IPS DF 19.7 (cell line): Measurements from ENCODE around the gene PLA2G6.
"Not testable (repeated sequence)": the region's sequence is repeated elsewhere in the genome, so short reads cannot be mapped to it uniquely, and the experiment has no call there.

Source experiments
- DNase-seq: peaks from one replicate; pipeline ENCODE4 v3.0.0-alpha.2; 2013; ENCODE audit warnings: low read depth, low spot score

Gene PLA2G6

DNA sequence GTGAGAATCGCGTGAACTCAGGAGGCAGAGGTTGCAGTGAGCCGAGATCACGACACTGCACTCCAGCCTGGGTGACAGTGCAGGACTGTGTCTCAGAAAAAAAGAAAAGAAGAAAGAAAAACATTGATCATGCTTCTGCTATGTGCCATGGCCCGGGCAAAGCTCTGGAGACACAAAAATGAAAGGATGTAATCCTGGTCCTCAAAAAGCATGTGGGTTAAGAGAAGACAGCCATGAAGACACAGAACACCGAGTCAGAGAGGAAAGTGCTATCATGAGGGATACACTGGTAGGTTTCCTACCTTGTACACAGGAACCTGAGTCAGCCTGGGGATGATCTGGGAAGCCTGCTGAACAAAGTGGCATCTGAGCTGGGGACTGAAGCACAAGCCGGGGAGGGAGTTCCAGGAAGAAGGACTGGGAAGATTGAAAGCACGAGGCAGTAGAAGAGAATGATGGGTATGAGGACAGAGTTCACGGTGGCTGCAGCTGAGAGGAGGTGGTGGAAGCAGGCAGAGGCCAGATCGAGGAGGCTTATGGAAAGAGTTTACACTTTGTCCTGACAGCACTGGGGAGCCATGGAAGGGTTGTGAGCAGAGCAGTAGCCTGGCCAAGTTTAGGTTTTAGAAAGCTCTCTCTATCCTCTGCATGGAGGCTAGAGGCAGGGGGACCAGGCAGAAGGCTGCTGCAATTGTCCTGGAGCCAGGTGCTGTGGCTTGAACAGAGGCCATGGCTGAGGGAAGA, 10.3 kb upstream of the PLA2G6 start:
- no peak for DNase-seq

DNA sequence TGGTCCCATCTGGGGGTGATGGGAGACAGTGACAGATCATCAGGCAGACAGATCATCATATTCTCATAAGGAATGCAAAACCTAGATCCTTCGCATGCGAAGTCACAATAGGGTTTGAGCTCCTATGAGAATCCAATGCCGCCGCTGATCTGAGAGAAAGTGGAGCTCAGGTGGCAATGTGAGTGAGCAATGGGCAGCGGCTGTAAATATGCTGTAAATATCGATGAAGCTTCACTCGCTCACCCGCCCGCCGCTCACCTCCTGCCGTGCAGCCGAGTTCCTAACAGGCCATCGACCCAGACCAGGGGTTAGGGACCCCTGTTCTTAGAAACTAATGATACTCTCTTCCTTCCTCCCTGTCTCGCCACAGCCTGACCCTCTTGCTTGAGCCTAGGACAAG, 9.4 kb upstream of the PLA2G6 start:
- no peak for DNase-seq

DNA sequence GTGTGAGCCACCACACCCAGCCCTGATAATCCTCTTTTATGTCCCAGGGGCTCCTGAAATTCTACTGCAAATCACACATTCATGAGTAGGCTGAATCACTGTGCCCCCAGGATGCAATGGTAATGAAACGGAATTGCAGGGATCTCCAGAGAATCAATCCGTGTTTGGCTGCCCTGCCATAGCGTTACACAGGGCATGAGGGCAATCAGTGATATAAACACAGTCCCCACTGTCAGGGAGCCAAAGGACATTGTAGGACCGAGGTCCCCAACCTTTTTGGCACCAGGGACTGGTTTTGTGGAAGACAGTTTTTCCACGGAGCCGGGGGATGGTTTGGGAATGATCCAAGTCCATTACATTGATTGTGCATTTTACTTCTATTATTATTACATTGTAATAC, 9.0 kb upstream of the PLA2G6 start:
- DNase-seq, result no peak

DNA sequence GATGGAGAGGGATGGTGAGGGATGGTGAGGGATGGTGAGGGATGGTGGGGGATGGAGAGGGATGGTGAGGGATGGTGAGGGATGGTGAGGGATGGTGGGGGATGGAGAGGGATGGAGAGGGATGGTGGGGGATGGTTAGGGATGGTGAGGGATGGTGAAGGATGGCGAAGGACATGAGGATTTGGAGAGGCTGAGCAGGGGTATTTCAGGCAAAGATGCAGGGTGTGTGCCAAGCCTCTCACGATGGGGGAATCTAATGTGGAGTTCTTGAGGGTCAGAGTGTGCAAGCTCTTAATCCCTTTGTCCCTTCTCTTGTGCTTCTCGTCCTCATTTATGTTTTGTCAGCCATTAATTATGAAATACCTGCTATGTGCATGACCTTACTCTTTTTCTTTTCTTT, 7.5 kb upstream of the PLA2G6 start:
- DNase-seq, result no peak

DNA sequence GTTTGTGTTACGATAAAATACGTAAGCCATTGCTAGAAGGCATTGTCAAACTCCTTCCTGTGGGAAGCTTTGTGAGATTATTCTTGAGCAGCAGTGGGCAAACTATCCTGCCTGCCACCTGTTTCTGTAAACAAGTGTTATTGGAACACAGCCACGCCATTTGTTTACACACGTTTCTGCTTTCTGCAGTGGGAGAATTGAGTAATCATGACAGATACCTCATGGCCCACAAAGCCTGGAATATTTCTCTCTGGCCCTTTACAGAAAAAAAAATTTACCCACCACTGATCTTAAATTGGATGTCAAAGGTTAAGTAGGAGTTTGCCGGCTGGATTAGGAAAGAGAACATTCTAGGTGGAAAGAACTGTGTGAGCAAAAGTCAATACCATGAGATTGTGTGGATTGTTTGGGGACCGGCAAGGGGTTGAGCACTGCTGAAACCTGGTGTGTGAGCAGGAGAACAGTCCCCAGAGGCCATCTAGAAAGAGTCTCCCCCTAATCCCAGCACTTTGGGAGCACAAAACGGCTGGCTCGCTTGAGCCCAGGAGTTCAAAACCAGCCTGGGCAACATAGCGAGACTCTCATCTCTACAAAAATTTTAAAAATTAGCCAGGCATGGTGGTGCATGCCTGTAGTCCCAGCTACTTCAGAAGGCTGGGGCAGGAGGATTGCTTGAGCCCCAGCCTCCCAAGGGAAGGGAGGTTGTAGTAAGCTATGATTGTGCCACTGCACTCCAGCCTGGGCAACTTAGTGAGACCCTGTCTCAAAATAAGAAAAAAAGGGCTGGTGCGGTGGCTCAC, 6.0 kb upstream of the PLA2G6 start:
- DNase-seq, result no peak

DNA sequence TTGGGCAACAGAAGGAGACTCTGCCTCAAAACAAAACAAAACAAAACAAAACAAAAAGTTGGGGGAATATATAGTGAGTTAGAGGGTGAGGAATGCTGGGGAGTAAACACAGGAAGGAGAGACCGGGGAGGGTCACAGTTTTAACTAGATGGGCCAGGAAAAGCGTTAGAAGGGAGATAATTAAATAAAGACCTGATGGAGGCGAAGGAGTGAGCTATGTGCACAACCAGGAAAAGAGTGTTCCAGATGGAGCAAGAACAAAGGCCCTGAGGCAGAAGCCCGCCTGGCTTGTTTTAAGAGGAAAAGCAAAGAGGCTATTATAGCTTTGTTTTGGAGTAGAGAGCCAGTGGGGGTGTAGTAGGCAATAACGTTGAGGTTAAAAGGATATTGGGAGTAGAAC, 4.8 kb upstream of the PLA2G6 start:
- DNase-seq, result no peak

DNA sequence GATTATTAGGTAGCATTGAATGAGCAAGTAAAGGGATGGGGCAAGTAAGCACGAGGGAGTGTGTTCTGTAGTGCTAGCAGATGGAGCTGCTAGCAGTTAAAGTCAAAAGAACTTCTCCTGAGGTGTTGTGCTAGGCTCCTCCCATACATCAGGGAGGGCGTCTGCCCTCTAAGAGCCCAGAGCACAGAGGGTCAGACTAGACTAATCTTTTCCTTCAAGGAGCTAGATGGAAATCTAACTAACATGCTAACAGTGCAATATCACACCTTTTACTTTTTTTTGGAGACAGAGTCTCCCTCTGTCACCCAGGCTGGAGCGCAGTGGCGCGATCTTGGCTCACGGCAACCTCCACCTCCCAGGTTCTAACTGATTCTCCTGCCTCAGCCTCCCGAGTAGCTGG, 3.2 kb upstream of the PLA2G6 start:
- no peak for DNase-seq

DNA sequence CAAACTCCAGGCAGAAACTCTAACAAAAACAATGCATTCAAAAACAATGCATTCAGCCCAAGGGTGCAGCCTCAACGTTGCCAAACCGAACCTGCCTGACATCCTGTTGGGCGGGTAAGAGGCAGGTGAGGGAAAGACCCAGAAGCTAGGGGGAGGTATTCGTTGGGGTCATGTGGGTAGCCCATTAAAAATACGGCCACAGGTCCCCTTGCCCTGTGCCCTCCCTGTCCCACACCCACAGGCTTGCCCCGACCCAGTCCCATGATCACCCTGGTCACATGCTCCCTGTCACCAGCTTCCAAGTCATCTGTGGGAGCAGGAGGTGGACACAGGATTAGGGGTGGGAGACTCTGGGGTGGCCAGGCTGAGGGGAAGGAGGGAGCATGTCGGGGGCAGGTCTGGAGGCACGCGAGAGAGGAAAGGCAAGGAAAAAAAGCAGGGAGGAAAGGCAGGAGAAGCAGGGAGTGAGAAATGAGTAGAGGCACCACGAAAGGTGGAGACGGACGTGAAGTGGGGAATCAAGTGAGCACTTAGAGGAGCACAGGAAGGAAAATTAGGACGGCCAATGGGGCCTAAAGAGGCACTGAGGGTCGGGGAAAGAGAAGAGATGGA, 683 bp downstream of the PLA2G6 start:
- no peak for DNase-seq

DNA sequence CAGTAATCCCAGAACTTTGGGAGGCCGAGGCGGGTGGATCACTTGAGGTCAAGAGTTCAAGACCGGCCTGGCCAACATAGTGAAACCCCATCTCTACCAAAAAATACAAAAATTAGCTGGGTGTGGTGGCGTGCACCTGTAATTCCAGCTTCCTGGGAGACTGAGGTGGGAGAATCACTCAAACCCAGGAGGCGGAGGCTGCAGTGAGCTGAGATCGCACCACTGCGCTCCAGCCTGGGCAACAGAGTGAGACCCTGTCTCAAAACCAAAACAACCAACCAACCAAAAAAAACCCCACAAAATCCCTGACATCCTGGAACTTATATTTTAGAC, 3.1 kb downstream of the PLA2G6 start:
- not testable (repeated sequence) for DNase-seq

DNA sequence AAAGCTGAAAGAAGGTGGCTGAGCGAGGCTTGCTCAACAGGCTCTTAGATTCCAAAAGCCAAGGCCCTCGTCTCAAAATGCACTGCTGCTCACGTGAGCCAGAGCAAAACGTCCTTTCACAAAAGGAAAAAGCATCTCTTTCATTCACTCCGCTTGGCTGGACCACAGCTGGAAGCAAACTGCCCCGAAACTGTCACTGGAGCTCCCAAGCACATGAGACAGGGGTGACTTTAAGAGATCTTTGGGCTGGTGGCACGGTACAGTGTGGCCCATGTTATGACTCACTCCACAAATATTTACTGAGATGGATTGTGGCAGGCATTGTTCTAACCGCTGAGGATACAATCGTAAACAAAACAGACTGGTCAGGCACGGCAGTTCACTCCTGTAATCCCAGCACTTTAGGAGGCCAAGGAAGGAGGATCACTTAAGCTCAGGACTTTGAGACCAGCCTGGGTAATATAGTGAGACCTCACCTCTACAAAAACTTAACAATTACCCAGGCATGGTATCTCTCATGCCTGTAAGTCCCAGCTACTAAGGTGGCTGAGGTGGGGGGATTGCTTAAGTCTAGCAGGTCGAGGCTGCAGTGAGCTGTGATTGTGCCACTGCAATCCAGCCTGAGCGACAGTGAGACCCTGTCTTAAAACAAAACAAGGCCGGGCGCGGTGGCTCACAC, 3.6 kb downstream of the PLA2G6 start:
- no peak for DNase-seq

DNA sequence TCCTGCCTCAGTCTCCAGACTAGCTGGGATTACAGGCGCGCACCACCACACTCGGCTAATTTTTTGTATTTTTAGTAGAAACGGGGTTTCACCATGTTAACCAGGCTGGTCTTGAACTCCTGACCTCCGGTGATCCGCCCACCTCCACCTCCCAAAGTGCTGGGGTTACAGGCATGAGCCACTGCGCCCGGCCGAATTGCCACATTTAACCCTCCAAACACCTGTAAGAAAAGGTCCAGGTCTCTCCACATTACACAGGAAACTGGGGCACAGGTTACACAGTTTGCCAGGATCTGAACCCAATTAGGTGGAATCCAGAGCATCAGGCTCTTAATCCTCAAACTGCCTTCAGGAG, 4.1 kb downstream of the PLA2G6 start:
- DNase-seq, result not testable (repeated sequence)

DNA sequence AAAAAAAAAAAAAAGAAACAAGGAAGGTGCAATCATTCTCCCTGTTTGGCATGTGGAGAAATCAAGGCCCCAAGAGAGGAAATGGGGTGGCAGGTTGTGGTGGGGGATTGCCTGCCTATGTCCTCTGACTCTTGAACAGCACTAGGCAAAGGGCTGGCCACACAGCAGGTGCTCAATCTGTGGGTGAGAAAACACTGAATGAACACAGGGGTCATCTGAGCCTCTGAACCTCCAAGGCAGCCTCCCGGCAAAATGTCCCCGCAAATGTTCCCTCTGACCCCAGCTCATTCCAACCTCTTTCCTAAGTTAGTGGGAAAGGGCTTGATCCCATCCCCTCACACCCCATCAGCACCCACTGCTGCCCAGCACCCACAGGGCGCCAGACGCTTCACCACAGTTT, 4.6 kb downstream of the PLA2G6 start:
- DNase-seq, result no peak

DNA sequence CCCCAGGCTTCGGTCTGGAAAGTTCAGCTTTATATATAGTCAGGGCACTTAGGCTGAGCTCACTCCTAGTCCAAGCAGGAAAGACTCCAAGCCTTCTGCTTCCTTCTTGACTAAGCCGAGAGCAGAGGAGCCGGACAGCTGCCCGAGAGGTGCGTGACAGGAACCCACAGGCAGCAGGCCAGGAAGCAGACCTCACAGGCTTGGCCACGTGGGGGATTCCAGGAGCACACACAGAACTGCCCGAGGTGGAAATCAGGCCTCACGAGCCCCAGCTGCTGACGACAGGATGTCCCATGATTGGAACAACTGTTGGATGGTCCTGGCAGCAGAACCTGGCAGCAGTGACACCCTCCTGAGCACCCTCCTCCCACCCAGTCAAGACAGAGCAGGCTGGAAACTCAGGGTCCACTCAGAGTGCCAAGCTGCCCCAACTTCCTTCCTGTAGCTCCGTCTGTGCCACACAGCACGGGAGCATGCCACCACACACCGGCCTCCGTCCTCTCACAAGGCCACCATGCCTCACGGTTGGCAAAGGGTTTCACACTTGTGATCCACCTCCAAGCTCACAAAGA, 5.4 kb downstream of the PLA2G6 start:
- no peak for DNase-seq

DNA sequence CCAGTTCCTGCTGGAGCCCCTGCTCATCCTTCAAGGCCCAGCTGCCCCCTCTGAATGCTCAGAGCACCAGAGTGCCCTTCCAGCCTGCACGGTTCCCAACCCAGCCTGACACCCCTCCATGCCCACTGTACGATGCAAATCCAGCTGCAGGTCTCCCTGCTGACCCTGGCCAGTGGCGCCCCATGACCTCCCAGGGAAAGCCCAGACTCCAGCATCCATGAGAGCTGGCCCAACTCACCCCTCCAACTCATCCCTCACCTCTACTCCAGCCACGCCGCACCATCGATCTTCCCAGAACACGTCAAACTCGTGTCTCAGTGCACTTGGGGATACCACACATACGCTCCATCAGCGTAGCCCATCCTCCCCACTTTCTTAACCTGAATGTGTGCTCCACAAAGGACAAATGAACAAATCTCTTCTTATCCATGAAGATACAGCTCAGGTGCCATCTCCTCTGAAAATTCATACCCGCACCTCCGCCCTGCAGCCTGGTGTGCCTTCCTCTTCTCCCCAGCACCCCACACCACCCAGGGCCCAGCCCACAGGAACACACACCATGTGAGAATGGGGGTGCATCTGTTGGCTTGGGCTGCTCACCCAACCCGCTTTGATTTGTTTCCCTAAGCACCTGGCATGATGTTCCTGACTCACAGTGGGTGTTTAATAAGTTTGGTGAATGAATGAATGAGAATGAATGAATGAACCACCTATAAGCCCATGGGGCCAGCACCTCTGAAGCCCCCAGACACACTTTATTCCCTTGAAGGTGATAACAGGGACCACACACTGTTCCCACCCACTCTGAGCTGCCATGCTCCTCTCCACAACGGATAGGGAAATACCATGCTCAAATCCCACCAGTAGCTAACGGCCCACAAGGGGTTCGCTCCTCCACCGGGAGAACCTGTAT, 6.2 kb downstream of the PLA2G6 start:
- DNase-seq, result no peak

DNA sequence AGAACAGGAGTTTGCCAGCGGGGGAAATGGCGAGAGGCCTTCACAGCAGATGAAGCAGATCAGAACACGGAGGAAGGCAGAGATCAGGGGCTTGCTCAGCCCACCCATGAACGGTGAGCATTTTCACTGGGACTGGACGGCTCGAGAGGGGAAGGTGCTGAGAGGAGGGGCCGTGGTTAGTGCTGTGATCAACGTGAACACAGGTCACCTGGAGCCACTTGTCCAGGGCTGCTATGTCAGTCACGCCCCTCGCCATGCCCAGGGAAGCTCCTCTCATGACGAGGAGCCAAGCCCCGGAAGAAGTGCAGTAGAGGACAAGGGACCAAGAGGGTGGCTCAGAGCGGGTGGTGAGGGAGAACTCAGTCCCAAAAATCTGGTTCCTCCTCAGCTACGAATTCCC, 7.0 kb downstream of the PLA2G6 start:
- no peak for DNase-seq

DNA sequence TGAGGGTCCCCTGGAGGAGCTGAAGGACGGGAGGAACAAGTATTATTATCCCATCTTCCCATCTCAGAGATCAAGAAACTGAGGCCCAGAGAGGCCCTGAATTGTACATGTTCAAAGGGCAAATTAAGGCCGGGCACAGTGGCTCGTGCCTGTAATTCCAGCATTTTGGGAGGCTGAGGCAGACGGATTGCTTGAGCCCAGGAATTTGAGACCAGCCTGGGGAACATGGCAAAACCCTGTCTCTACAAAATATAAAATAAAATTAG, 8.1 kb downstream of the PLA2G6 start:
- DNase-seq, result no peak

DNA sequence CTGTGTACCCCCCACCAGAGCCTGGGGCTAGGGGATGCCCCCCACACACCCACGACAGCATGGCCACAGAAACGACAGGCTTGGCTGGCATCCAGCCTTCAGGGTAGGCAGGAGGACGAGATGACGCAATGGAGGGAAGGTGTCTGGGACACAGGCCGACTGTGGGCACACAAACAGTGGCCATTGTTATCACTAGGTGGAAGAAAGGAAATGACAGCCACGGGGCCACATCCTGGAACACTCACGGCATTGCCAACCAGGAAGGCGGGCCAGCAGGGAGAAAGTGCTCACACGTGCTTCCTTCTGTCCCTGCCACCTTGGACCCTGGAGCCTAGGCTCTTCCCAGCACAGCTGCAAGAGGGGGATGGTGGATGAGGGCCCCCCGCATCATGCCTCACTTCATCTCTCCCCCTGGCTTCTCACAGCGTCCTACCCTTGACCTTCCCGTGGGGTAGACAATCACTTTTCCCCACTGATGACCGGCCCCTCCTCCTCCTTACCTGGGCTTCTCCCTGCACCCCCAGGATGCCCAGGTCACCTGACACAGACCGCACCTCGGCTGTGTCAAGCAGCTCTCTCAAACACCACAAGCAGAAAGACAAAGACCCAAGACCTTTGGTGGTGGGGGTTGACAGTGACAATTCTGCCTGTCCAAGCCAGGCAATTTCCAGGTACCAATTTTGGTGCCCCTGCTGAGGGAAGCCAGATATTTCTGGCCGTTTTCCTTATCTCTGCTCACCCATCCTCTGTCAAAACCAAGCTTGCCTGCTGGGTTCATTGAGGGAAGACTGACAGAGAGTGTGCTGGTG, 8.6 kb downstream of the PLA2G6 start:
- no peak for DNase-seq

DNA sequence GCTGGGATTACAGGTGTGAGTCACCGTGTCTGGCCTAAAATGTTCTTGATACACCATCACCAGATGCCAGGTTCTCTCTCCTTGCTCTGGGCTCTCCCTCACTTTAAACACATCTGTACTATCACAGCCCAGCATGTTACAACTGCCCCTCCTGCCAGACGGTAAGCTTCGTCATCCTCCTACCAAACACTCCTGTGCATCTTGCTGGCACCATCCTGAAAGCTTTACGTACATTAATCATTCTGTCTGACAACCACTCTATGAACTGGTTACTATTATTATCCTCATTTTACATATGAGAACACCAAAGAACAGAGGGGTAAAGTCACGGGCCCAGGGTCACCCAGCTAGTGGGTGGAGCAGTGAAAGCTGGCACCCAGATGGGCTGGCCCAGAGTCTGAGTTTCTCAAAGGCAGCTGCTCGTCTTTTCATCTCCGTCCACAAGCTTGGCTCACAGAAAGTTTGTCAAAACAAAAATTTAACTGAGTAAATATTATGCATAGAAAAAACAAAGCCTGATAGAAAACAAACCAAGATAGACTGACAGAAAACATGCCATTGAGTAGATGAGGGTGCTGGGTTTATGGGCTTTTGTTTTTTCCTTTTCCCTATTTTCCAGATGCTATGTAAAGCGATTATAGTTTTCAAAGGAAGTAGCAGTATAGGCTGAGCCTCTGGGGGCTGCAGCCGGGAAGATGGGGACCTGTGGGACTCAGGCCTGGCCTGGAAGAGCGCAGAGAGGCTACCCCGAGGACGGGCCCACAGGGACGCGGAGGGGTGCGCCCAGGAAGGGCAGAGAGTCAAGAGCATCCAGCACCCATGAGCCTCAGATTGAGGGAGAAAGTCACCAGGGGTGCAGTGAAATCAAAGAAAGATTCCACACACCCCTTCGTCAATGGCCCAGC, 9.5 kb downstream of the PLA2G6 start:
- DNase-seq, result no peak

DNA sequence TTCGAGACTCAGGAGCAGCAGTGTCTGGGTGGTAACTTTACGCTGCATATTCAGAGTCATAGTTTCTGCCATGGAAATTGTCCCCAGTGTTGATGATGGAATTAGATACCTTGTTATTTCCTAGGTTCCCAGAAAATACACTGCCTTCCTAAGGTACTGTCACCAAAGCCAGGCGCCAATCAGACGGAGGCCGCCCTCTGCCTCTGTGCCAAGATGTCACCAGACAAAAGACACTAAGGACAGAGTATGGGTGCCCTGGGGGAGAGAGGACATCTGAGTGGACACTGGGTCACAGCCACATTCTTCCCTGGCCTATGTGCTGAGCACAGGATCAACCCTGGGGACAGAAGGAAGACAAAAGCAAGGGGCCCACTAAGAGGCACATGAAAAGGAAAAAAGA, 11.2 kb downstream of the PLA2G6 start:
- DNase-seq, result no peak

DNA sequence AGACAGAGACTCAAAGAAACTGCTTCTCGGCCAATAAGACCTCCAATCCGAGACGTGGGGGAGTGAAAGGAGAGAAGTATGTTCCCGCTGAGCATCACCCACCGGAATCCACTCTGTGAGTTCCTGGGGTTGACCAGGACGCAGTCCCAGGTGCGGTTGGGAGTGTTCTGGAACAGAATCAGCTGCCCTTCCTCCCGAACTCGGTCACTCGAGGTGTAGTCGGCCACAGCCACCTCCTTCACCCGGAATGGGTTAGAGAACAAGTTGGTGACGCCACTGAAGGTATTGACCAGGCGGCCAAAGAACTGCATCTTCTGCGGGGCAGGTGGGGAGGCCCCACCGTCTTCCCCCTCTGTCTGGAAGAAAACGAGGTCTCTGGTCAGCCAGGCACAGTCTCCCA, 12.5 kb downstream of the PLA2G6 start:
- no peak for DNase-seq
